Measurements from ENCODE around the gene MCRS1.

DNA sequence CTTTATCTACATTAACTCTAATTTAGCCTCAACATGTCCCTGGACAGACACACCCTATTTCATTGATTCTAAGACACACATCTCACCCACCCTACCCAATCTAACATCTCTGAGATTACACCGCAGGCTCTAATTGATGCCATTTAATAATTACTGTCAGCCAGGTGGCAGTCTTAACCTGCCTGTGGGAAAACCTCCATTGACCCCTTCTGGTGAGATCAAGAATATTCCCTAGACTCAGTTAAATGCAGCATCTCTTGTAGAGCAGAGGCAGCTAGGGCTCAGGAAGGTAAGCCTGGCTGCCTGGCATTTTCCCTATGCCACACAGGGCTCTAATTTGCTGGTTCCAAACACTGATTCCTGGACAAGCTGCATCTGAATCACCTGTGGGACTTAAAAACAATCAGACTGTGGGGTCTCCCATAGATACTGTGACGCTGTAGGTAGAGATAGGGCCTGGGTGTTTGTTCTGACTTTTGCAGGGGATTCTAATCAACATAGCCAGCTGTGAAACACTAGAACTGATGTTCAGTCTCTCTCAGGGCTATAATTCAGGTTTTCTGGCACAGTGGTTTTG lies 14.3 kb downstream of the MCRS1 start:
- TF ChIP-seq, protein P1, sequence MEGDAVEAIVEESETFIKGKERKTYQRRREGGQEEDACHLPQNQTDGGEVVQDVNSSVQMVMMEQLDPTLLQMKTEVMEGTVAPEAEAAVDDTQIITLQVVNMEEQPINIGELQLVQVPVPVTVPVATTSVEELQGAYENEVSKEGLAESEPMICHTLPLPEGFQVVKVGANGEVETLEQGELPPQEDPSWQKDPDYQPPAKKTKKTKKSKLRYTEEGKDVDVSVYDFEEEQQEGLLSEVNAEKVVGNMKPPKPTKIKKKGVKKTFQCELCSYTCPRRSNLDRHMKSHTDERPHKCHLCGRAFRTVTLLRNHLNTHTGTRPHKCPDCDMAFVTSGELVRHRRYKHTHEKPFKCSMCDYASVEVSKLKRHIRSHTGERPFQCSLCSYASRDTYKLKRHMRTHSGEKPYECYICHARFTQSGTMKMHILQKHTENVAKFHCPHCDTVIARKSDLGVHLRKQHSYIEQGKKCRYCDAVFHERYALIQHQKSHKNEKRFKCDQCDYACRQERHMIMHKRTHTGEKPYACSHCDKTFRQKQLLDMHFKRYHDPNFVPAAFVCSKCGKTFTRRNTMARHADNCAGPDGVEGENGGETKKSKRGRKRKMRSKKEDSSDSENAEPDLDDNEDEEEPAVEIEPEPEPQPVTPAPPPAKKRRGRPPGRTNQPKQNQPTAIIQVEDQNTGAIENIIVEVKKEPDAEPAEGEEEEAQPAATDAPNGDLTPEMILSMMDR (IDR thresholded peaks at IDR 0.05) = peak in 1 of 2 donors; percentile 30
- no peak for TF ChIP-seq POLR2AphosphoS5 (IDR thresholded peaks at IDR 0.05)
- TF ChIP-seq POLR2A (IDR thresholded peaks at IDR 0.05) = no peak
